Muscle of back (tissue), 11 donors: ENCODE measurements around the gene FZR1. TPM values are rescaled to one million over a fixed set of nuclear protein-coding genes. Genes with fewer than 3 reads are reported as not detected.
A peak's percentile ranks its signal among the peaks of the same experiment; 100 is the strongest.
"Not testable (repeated sequence)": the region's sequence is repeated elsewhere in the genome, so short reads cannot be mapped to it uniquely, and the experiment has no call there.

Experiments used
- DNase-seq, 3 donors: peaks; one replicate each; pipeline versions ENCODE4 v3.0.0 to v3.0.0-alpha.2; 2013
- polyA plus RNA-seq, 10 donors: library from polyadenylated mRNA; unstranded; fragments of 120-200 nt; gene quantifications; one replicate each; pipeline ENCODE4 v1.2.1, GENCODE V29; 2013; ENCODE audit not compliant: insufficient read length in 10 of 10

FZR1 gene
- polyA plus RNA-seq, 10 donors: 24.6 to 34.3 (median 27.1) TPM

DNA sequence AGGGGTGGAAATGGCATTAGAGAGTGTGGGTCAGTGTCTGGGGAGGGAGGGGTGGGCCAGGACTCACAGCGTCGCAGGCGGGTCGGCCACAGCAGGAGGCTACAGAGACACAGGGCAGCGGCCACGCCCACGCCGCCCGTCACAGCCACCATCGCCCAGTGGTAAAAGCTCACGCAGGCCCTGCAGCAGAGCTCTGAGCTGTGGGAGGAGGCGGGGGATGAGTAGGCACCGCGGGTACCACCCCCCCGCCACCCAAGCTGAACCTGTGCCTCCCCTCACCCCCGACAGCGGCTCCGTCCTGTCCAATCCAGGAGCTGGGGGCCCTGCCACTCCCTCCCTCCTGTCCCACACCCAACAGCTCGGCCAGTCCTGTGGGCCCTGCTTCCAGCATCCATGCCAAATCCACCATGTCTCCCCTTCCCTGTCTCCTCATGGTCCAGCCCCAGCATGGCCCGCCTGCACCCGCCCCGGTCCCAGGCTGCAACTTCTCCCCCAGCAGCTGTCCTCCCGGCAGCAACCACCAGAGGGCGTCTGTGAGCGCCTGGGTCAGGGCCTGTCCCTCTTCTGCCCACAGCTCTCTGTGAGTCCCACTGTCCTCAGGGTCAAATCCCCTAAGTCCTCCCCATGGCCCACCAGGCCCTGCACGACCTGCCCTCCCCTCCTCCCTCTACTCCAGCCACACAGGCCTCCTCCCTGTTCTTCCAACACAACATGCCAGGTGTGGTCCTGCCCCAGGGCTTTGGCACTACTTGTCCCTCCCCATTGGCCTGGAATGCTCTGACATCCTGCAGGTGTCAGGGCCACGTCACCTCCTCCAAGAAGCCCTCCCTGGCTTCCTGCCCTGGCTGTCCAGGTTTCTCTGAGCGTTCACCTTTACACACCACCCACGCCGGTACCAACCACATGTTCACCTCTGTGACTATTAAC is 38.9 kb downstream of the FZR1 start:
- DNase-seq: peak in 2 of 3 donors; percentile 47 to 60

- DNase-seq: no peak
Observed at GRCh38 chr19:3545669-3546034, 39.5 kb downstream of the FZR1 start.

DNA sequence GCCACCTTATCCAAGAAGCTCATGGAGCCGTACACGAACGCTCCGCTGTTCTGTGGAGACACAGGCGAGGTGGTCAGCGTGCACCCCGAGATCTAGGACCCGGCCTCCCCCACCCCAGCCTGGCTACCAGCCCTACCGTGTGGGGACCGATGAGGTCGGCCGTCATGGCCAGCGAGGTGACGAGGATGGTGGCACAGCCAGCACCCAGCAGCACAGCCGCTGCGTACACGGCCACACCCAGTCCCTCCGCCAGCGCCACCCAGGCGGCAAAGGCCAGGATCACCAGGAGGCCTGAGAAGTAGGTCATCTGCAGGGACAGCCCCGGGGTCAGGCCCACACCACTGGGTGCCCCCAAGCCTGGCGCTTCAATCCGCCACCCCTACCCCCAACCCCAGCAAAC is 40.0 kb downstream of the FZR1 start:
- DNase-seq: no peak

DNA sequence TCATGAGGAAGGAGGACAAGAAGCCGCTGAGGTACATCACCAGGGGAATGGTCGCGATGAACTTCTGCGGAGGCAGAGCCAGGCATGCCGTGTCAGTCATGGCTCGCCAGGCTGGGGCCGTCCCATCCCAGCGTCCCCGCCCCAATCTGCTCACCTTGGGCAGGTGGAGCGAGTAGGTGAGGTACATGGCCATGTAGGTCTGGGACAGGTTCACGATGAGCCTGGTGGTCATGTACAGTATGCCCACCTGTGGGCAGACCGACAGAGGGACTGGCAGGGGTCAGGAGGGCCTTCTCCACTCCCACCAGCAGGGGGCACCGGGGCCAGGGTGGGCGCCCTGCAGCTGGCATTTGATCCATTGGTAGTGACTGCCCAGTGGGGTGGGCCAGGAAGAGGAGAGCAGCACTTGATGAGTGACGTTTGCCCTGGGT is 41.2 kb downstream of the FZR1 start:
- DNase-seq: no peak

GRCh38 chr19:3547767-3548282 is 41.7 kb downstream of the FZR1 start:
- DNase-seq: no peak

DNA sequence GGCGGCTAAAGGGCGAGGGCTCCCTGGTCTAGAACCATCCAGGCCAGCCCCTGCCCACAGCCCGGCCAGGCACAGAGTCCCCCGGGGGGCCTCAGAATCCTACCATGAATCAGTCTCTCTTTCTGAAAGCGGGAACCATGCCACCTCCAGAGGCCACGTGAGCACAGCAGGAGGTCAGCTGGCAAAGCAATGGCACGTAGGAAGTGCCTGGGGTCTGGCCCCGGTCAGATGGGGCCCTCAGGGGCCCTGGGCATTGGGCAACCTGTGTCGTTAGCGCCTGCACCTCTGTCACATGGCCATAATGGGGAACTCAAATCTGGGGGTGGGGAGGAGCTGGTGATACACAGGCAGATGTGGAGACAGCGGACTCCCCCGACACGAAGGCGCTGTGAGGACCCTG is 42.5 kb downstream of the FZR1 start:
- DNase-seq: no peak

DNA sequence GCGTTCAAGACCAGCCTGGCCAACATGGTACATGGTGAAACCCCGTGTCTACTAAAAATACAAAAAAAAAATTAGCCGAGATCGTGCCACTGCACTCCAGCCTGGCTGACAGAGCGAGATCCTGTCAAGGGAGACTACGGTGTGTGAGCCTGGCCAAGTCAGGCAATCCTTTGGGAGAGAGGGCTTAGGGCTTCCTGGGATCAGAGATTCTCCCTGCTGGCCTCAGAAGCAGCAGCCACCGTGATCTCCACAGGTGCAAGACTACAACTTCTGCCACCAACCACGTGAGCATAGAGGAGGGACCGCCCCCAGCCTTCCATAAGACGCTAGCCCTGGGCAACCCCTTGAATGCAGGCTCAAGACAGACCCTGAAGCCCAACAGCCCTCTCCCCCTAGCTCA is 43.7 kb downstream of the FZR1 start:
- no peak for DNase-seq

DNA sequence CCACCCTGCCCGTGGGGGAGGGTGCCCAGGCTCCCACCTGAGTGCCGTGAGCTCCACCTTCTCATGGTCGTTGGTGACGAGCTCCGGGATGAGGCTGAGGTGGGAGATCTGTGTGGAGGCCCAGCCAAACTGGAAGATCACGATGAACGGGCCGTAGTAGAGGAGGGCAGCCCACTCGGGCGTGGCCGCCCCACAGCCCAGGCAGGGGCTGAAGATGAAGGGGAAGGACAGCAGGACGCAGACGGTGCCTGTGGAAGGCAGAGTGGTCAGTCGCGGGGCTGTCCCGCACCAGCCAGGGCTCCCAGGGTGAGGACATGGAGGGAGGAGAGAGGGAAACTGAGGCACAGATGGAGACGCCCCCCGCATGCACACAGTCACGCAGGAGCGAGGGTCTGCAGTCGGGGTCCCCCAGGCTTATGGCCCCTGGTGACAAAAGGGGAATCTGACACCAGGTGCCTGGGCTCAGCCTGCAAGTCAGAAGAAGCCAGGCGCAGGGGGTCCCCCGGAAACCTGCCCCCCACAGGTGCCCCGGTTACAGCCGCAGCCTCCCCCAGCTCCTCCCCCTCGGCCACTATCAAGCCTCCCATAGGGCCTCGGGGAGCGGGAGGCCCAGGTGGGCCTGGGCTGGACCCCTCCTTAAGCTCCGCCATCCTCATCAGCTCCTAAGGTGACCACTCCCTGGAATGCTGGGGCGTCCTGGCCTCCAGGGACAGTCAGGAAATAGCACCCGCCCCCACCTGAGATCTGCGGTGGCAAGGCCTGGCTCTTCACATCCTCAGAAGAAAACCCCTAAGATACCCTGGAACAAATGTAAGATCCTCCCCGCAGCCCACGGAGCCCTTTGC is 45.1 kb downstream of the FZR1 start:
- no peak for DNase-seq

- DNase-seq: no peak
Observed at GRCh38 chr19:3551792-3552095, 45.6 kb downstream of the FZR1 start.

- peak in 1 of 3 donors; percentile 18 for DNase-seq
Observed at GRCh38 chr19:3554254-3555083, 48.4 kb downstream of the FZR1 start.

GRCh38 chr19:3555653-3556422 is 49.7 kb downstream of the FZR1 start:
- DNase-seq: no peak

- no peak for DNase-seq
Observed at GRCh38 chr19:3556423-3556977, 50.4 kb downstream of the FZR1 start.

DNA sequence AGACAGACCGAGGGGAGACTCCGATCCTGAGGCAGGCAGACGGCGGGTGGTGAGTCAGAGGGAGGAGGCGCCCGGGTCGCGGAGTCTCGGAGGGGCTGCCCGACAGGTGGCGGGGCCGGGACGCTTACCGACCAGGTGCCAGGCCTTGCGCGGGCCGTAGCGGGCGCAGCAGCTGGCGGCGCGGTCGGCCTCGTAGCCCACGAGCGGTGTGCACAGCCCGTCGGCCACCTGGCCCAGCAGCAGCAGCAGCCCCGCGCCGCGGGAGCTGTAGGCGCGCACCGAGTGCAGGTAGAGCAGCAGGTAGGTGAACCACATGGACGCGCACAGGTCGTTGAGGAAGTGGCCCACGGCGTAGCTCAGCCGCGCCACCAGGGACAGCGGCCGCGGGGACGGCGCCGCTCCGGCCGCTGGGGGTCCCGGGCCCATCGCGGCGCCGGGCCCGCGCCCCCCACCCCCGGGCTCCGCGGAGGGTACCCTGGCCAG is 50.9 kb downstream of the FZR1 start:
- peak in 1 of 3 donors; percentile 32 for DNase-seq

- peak; percentile 92 to 97 (median 96) for DNase-seq
Observed at GRCh38 chr19:3557461-3558248, 51.5 kb downstream of the FZR1 start, which contains the start of gene MFSD12. Gene MFSD12, minus strand, starts transcription at chr19:3557586. Its CDS starts 183 bp downstream, at chr19:3557403.

DNA sequence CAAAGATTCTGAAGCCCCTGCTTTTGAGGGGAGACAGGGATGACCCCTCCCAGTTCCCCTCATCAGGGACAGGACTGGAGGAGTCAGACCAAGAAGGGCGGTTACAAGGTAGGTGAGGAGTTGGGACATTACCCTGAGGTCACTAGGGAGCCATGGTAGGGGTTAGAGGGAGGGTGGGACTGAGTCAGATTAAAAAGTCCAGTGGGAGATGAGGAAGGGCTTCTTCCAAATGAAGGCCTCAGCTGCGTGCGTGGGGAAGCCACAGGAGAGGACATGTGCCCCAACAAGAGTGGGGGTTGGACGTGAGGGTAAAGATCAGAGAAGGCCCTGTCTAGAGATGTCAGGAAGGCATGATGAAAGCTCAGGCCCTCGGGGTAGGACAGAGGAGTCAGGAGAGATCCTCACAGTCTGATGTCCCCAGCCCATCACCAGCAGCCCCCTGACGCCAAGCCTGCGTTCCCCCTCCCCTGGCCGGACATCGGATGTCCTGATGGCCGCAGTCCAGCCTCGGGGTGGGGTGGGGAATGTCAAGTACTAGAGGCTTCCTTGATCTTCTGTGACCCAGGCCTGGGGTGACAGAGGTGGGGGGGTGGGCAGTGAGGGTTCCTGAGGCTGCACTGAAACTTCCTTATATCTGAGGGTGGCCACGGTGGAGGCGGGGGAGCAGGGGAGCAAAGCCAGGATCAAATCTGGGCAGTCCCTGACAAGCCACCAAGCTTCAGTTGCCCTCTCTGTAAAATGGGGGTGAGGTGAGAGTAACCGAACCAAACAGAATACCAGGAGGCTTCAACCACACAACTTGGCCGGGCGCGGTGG is 57.8 kb downstream of the FZR1 start:
- DNase-seq: no peak

- DNase-seq: no peak
Observed at GRCh38 chr19:3565139-3565538, 59.0 kb downstream of the FZR1 start.

DNA sequence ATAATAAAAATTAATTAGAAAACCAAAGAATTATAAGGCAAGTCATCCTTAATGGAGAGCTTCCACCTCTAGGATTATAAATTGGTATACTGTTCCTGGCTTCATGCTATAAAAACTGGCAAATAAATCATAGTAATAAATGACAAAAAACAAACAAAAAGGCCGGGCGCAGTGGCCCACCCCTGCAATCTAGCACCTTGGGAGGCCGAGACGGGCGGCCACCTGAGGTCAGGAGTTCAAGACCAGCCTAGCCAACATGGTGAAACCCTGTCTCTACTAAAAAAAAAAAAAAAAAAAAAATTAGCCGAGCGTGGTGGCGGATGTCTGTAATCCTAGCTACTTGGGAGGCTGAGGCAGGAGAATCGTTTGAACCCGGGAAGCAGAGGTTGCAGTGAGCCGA is 63.9 kb downstream of the FZR1 start:
- DNase-seq: not testable (repeated sequence)

GRCh38 chr19:3570606-3571011 is 64.5 kb downstream of the FZR1 start:
- no peak for DNase-seq
